Measurements from ENCODE around the gene RAB17. TPM values are rescaled to one million over a fixed set of nuclear protein-coding genes. Genes with fewer than 3 reads are reported as not detected.

The RAB17 gene
- 0.19 and 2.0 TPM in 2 replicates for total RNA-seq (2014; rRNA removed)
- 0.45 TPM for polyA plus RNA-seq (2012)

- no peak for DNase-seq (ENCODE audit: low read depth)
Measured at GRCh38 chr2:237590272-237591140, at the start of gene RAB17. Gene RAB17, minus strand, starts transcription at chr2:237590734. Its CDS starts 4,580 bp downstream, at chr2:237586154.

GRCh38 chr2:237639836-237640220 is 49.3 kb upstream of the RAB17 start:
- DNase-seq (ENCODE audit: low read depth), result no peak

GRCh38 chr2:237639052-237639835 is 48.7 kb upstream of the RAB17 start:
- DNase-seq (ENCODE audit: low read depth), result no peak

DNA sequence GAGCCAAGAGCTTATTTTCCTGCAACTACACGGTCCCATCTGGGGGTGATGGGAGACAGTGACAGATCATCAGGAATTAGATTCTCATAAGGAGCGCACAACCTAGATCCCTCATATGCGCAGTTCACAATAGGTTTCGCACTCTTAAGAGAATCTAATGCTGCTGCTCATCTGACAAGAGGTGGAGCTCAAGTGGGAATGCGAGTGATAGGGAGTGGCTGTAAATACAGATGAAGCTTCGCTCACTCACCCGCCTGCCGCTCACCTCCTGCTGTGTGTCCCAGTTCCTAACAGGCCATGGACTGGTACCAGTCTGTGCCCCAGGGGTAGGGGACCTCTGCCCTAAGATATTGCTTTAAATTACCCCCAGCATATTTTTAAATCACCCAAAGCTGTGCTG is 47.6 kb upstream of the RAB17 start:
- no peak for DNase-seq (ENCODE audit: low read depth)

- no peak for DNase-seq (ENCODE audit: low read depth)
Measured at GRCh38 chr2:237637429-237638135, 47.0 kb upstream of the RAB17 start.

DNA sequence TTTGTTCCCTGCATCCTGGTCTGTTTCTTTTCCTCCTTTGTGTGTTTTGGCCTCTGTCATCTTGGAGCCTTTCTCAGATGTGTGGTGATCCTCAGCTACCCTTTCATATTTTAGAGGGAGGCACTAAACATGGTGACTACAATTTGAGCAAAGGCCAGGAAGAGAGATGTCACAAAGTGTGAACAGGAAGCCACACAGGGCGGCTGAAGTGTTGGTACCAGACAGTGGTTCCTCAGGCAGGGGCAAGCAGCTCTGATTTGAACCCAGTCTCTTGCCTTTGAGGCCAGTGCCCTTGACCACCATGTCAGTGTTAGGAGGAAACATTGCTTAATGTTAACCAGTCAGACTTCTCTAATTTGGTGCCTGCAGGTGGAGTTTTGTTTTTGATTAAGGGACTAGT is 46.0 kb upstream of the RAB17 start:
- no peak for DNase-seq (ENCODE audit: low read depth)

- DNase-seq (ENCODE audit: low read depth), result no peak
Measured at GRCh38 chr2:237633061-237633561, 42.6 kb upstream of the RAB17 start.

DNA sequence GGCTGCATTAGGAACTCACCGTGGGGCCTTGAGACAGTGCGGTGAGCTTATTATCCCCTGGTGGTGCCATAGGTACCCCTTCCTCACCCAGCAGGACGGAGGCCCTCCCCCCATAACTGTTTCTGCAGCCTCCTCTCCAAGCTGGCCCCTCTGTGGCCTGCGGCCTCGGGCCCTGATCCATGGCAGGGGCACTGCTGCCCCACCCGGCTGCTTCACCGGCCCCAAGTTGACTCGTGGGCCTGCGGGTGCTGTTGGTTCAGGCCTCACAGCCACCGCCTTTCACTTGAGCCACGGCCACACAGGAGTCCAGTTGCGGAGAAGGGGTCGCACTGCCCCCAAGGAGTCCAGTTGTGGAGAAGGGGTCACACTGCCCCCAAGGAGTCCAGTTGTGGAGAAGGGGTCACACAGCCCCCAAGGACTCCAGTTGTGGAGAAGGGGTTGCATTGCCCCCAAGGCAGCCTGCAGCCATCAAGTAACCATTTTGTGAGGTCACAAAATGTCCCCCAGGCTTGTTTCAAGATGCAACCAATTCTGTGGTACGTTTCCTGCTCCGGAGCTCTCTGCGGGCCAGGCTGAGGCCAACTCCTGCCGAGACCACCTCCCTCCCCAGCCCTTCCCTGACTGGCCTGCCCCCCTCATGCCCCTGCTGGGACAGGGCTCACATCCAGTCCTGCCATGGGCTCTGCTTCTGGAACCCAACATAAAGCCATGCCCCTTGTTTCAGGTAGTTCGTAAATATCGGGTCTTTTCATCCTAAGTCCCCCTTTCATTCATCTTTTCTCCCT is 41.5 kb upstream of the RAB17 start:
- DNase-seq (ENCODE audit: low read depth), result no peak

DNA sequence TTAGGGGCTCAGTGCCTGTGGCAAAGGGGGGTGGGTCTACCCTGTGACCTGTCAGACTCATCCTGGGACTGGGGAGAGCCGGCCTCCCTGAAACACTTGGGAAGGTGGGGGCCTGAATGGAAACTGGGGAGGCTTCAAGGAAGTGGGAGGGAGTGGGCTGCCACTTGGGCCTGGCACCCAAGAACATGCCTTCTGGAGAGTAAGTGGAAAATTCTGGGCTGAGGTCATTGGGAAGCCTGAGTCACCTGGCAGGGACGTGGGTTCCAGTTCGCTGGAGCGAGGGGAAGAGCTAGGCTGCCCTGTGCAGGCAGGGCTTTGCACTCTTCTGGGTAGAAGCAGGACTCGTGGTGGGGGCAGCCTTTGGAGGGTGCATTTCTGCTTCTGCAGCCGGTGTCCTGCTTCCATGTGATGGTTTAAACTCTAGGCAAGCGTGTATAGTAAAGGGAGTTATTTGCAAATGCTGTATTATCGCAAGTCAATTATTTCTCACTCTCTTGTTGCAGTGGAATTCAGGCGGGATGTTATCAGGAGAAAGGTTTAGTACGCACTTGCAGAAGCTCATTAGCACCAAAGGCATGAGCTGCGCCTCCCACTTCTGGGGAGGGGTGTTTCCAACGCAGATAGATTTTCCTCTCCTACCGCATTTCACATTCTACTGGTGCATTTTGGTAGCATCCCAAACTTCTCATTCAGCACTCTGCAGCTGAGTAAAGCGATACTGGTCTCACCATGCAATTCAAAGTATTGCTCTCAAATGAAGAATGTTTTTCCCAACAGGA is 40.7 kb upstream of the RAB17 start:
- DNase-seq (ENCODE audit: low read depth), result no peak

DNA sequence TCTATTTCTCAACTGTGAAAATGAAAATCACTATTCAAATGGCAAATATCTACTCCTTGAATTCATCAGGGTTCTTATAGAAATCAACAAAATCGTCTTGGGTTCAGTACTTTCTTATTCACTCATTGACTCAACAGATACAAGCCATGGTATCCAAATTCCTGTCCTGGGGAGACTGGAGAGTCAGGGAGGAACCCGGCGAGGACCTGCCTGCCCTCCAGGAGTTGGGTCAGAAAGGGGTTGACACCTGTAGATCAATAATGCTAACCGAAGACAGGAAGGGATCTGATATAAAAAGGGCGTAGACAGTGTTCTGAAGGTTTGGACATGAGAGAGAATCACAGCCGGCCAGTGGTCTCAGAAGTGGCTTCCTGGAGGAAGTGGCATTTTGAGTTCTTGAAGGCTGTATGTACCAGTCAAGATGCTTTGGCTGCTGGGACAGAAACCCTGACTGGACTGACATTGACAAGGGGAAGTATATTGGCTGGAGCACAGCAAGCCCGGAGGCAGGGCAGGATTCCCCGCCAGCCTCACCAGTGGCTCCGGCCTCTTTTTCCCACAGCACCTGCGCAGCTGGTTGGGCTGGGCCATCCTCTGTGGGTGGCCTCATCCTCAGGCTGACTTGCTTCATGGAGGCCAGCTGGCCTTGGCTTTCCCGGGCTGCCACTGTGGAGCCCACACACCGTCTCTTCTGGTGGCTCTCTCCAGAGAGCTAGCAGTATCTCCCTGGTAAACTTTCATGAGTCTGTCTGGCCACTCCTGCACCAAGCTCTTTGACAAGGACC is 39.9 kb upstream of the RAB17 start:
- no peak for DNase-seq (ENCODE audit: low read depth)

DNA sequence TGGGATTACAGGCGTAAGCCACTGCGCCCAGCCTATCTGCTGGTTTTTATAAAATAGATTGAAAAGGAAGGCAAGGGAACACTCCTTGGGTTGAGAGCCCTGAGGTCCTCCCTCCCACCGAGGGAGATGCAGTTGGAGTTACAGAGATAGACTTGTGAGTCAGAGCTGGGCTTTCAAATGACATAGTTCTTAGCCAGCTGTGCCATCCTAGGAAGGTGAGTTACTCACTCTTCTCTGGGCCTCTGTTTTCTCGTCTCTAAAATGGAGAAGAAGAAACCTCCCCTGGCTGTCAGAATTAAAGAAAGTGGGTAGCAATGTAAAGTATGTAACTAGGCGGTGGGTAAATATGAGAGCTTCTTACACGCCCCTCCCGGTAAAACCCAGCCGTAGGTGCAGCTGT is 39.2 kb upstream of the RAB17 start:
- DNase-seq (ENCODE audit: low read depth), result peak; percentile 87

DNA sequence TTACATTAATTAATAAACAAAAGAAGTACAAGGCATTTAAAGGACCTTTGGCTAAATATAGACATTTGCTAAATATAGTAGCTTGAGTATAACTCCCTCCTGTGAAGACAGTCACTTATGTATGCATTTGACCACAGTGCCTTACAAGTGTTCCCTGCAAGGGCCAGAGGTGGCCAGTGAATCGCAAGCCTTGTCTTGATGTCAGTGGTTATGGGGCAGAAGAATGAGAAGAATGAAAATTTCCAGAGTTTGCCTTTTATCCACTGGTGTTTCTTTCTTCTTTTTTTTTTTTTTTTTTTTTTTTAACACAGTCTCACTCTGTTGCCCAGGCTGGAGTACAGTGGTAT is 38.6 kb upstream of the RAB17 start:
- DNase-seq (ENCODE audit: low read depth), result no peak

- DNase-seq (ENCODE audit: low read depth), result no peak
Measured at GRCh38 chr2:237628247-237629187, 38.0 kb upstream of the RAB17 start.

GRCh38 chr2:237627441-237628246 is 37.1 kb upstream of the RAB17 start, which contains the start of gene LRRFIP1:
Gene LRRFIP1, plus strand, starts transcription at chr2:237627587. Its CDS starts 58 bp downstream, at chr2:237627645.
- no peak for DNase-seq (ENCODE audit: low read depth)

GRCh38 chr2:237626813-237627440 is 36.4 kb upstream of the RAB17 start:
- DNase-seq (ENCODE audit: low read depth), result no peak

GRCh38 chr2:237625777-237626176 is 35.2 kb upstream of the RAB17 start:
- no peak for DNase-seq (ENCODE audit: low read depth)

DNA sequence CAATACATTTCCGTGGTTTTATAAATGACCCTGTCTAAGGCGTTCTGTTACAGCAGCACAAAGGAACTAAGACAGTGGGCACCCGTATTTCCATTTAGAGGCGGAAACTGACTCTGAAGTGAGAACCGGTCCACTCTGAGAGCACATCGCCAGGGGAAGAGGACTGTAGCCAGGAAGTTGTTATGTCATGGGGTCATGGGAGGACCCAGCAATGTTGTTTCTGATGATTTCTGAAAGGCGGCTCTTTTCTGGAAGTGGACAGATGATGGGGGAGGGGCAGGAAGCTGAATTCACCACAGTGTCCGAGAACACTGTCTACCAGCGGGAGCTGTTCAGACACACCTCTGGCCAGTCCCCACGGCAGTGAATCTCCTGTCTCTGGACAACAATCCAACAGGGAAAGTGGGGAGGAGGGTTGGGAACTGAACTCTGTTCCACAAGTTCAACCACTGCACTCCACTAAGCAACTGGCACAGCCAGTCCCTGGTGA is 34.7 kb upstream of the RAB17 start:
- no peak for DNase-seq (ENCODE audit: low read depth)

Measured in LHCN-M2 (cell line).